Gastrocnemius medialis (tissue), 4 donors: ENCODE results near the gene RAB4A.

Source experiments
- CTCF ChIP-seq, 5 experiments: fragments of 450-650 bp in 3 of 5; fragments of 200-600 bp in 2 of 5; sonication (generic) in 2 of 5; IDR thresholded peaks in 4 of 5; conservative IDR thresholded peaks in 1 of 5; 1 replicate in 4 of 5; 2 replicates in 1 of 5; pipeline ENCODE4 v1.5.1; 2016 to 2019; ENCODE audit warnings: antibody characterized with exemption in 5 of 5, mild to moderate bottlenecking in 3 of 5, moderate library complexity in 3 of 5
- POLR2A ChIP-seq, 2 donors: fragments of 450-650 bp; IDR thresholded peaks; one replicate each; pipeline ENCODE4 v1.6.1; 2017; ENCODE audit warnings: antibody characterized with exemption in 2 of 2, mild to moderate bottlenecking in 2 of 2, moderate library complexity in 2 of 2

- TF ChIP-seq CTCF (IDR thresholded peaks at IDR 0.05 in 4 of 5, conservative IDR thresholded peaks at IDR 0.05 in 1 of 5) (no peak), POLR2A (IDR thresholded peaks at IDR 0.05) (no peak)
Observed at GRCh38 chr1:229258757-229259060, 12.2 kb upstream of the RAB4A start.
